Lower lobe of right lung (tissue), 2 donors: ENCODE data around the gene BABAM2. TPM values are rescaled to one million over a fixed set of nuclear protein-coding genes. Genes with fewer than 3 reads are reported as not detected.

Source experiments
- ATAC-seq, 2 donors: fragments of 200-7000 bp; cut with Tn5 transposase; one replicate each; pipeline ENCODE4 v1.9.1; 2020 to 2022; ENCODE audit warnings: mild to moderate bottlenecking in 2 of 2, moderate library complexity in 2 of 2
- DNase-seq: peaks from one replicate; pipeline ENCODE4 v3.0.0-alpha.2; 2020
- H3K27ac ChIP-seq: fragments of 200-600 bp; one replicate; pipeline ENCODE4 v1.8.0; 2022
- H3K27me3 ChIP-seq: fragments of 200-600 bp; one replicate; pipeline ENCODE4 v1.8.0; 2022; ENCODE audit warnings: low read depth
- H3K36me3 ChIP-seq: fragments of 200-600 bp; one replicate; pipeline ENCODE4 v1.8.0; 2022; ENCODE audit warnings: mild to moderate bottlenecking
- H3K4me1 ChIP-seq: fragments of 200-600 bp; one replicate; pipeline ENCODE4 v1.8.0; 2022
- H3K4me3 ChIP-seq: fragments of 200-600 bp; one replicate; pipeline ENCODE4 v1.8.0; 2022; ENCODE audit warnings: mild to moderate bottlenecking
- H3K9me3 ChIP-seq: fragments of 200-600 bp; one replicate; pipeline ENCODE4 v1.8.0; 2022
- intact Hi-C: fragments of 100-400 bp; cut with DNase I; formaldehyde crosslinking; loops from one replicate; pipeline ENCODE4 v1.11.0; 2022
- total RNA-seq: library from RNA; stranded (reverse); fragmentation: NEBNext Ultra II Directional; extraction: Animal tissue kit (Norgen Biotek cat#: 25700); gene quantifications from one replicate; pipeline ENCODE4 v1.2.1, GENCODE V29; 2021
- TF ChIP-seq, protein P1 (sequence below): fragments of 200-600 bp; IDR thresholded peaks from one replicate; pipeline ENCODE4 v1.8.0; 2022; ENCODE audit warnings: antibody characterized with exemption, mild to moderate bottlenecking
- donor health status: DM: no; HTN: yes; CAD: no; lungs with severe emphysema.

BABAM2 gene
- total RNA-seq, 1 donor from 2014 or later = 39.5 TPM

GRCh38 chr2:27886322-27886721, 4.2 kb upstream of the BABAM2 start:
- ATAC-seq (no peak), DNase-seq (no peak)
- no peaks in the 10 kb centered on the region for H3K9me3 ChIP-seq
- intact Hi-C loops = no loop called here
- H3K4me1 ChIP-seq = peaks cover 23% of the 10 kb centered on the region
- TF ChIP-seq, protein P1, sequence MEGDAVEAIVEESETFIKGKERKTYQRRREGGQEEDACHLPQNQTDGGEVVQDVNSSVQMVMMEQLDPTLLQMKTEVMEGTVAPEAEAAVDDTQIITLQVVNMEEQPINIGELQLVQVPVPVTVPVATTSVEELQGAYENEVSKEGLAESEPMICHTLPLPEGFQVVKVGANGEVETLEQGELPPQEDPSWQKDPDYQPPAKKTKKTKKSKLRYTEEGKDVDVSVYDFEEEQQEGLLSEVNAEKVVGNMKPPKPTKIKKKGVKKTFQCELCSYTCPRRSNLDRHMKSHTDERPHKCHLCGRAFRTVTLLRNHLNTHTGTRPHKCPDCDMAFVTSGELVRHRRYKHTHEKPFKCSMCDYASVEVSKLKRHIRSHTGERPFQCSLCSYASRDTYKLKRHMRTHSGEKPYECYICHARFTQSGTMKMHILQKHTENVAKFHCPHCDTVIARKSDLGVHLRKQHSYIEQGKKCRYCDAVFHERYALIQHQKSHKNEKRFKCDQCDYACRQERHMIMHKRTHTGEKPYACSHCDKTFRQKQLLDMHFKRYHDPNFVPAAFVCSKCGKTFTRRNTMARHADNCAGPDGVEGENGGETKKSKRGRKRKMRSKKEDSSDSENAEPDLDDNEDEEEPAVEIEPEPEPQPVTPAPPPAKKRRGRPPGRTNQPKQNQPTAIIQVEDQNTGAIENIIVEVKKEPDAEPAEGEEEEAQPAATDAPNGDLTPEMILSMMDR = no peak
- no peaks in the 10 kb centered on the region for H3K27me3 ChIP-seq
- no peak overlapping the region for H3K4me3 ChIP-seq
- H3K27ac ChIP-seq = no peak overlapping the region
- no peaks in the 10 kb centered on the region for H3K36me3 ChIP-seq

- TF ChIP-seq, protein P1 = no peak
Observed at GRCh38 chr2:27887111-27887510, 3.4 kb upstream of the BABAM2 start.

DNA sequence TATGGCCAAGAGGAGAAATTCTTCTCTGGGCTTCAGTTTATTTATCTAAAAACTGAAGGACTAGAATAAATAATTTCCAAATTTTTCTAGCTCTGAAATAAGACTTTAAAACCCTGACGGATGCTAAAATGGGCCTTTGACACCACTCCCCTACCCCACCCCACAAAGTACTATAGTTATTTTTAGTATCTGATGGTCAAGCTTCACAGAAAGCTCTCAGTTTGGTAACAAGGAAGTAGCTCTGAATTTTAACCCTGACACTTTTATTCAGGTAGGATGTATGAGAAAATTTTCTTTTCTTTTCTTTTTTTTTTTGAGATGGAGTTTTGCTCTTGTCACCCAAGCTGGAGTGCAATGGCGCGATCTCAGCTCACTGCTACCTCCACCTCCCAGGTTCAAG, 2.7 kb upstream of the BABAM2 start:
- Histone ChIP-seq H3K36me3 (no peaks in the 10 kb centered on the region), H3K4me1 (peaks cover 36% of the 10 kb centered on the region), H3K9me3 (no peaks in the 10 kb centered on the region), H3K27ac (no peak overlapping the region), H3K27me3 (no peaks in the 10 kb centered on the region), H3K4me3 (no peak overlapping the region)
- TF ChIP-seq, protein P1 = no peak
- intact Hi-C loops = no loop called here
- DNase-seq (no peak), ATAC-seq (no peak)

More at GRCh38 chr2:27887111-27887510, 3.4 kb upstream of the BABAM2 start:
- no peaks in the 10 kb centered on the region for H3K9me3 ChIP-seq
- H3K36me3 ChIP-seq = no peaks in the 10 kb centered on the region
- ATAC-seq (no peak), DNase-seq (no peak)
- H3K4me3 ChIP-seq = no peak overlapping the region
- intact Hi-C loops = no loop called here
- peaks cover 31% of the 10 kb centered on the region for H3K4me1 ChIP-seq
- H3K27ac ChIP-seq = no peak overlapping the region
- no peaks in the 10 kb centered on the region for H3K27me3 ChIP-seq

DNA sequence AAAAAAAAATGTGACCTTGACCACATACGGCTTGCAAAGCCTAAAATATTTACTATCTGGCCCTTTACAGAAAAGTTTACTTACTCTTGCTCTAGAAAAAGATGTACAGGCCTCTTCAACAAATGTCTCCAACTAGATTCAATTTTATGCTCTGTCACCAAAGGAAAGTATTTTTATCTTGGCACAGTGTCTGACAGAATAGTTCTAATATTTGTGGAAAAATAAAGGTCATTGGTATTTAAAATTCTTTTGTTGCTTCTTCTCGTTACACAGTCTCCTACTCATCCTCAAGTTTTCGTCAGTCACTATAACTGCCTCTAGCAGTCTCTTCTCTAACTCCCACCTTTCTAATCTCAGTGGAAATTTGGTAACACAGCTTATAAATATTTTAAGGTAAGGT, 1.7 kb upstream of the BABAM2 start:
- H3K4me1 ChIP-seq = peaks cover 41% of the 10 kb centered on the region
- ATAC-seq = no peak
- TF ChIP-seq, protein P1 = no peak
- no peak overlapping the region for H3K4me3 ChIP-seq
- no peaks in the 10 kb centered on the region for H3K36me3 ChIP-seq
- no peak for DNase-seq
- intact Hi-C loops = no loop called here
- no peak overlapping the region for H3K27ac ChIP-seq
- H3K27me3 ChIP-seq = no peaks in the 10 kb centered on the region
- H3K9me3 ChIP-seq = no peaks in the 10 kb centered on the region

GRCh38 chr2:27889774-27890145, 769 bp upstream of the BABAM2 start:
- H3K4me3 ChIP-seq = peak overlapping the region; percentile 79
- intact Hi-C loops = no loop called here
- H3K4me1 ChIP-seq = peaks cover 41% of the 10 kb centered on the region
- H3K9me3 ChIP-seq = no peaks in the 10 kb centered on the region
- peak overlapping the region; percentile 95 for H3K27ac ChIP-seq
- DNase-seq (no peak), ATAC-seq (peak in 1 of 2 donors; percentile 2)
- no peaks in the 10 kb centered on the region for H3K27me3 ChIP-seq
- no peaks in the 10 kb centered on the region for H3K36me3 ChIP-seq
- TF ChIP-seq, protein P1 = no peak
